Stimulated activated naive CD4-positive, alpha-beta T cell treated with Interleukin-2 at 50 U/mL for 16 hours (primary cell): ENCODE measurements around the gene RAI1.

Experiments used
- DNase-seq: peaks from one replicate; lab custom pipeline; 2025; lab: John Stamatoyannopoulos, UW

The RAI1 gene

DNA sequence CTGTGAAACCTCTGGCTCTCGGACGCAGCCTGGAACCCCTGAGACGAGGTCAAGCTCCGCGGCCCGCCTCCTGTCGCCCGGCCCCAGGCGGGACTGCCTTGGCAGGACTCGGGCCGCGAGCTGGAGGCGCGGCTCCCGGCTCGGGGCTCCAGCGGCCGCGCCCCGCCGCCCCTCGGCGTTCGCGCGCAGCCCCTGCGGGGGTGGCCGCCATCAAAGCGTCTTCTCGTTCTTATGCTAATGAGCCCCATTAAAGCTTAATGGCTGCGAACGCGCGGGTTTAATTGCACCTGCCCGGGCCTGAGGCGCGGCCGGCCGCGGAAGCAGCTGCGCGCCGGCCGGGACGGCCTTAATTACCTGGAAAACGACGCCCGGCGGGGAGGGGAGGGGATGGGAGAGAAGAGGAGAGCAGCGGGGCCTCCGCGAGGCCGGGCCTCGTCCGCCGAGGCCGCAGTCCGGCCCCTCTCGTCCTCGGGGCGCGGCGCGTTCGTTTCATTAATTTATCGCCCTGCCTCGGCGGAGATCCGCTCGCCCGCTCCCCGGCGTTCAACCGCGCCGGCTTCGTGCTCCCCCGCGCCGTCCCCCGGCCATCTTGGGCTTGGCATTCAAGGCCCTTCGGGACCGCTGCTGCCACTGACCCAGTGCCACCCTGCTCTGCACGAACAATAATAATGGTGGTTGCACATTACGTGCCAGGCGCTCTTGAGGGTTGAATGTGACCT, 19.2 kb downstream of the RAI1 start:
- DNase-seq: no peak

DNA sequence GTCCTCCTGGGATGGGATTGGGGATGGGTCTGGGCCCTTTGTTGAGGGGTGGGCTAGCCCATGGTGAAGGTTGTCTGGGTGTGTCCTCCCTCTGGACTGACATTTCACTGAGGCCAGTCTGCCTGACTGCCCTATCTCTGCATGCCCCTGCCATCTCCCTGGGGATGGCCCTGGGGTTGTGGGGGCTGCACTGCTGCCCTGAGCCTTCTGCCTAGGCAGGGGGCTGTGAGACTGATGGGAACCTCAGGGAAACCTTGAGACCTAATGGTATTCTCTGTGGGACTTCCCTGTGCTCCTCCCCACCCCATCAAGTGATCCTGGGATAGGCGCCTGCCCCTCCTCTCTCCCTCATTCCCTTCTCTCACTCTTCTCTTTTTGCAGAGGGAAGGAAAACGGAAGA, 19.9 kb downstream of the RAI1 start:
- no peak for DNase-seq

DNA sequence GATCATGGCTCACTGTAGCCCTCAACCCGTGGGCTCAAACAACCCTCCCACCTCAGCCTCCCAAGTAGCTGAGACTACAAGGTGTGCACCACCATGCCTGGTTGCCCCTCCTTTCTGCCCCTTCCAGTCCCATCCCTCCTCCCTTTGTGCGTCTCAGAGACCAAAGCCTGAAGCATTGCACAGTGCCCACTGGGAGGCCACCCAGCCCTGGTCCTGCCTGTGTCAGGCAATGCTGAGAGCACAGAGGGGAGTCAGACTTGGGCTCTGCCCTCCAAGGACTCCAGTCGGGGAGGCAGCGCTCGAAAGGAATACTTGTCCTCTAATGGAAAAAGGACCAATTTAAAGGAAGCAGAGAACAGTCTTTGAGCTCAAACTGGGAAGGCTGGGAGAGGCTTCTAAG, 20.4 kb downstream of the RAI1 start:
- DNase-seq: no peak

GRCh38 chr17:17702449-17703139, 21.3 kb downstream of the RAI1 start:
- no peak for DNase-seq

DNA sequence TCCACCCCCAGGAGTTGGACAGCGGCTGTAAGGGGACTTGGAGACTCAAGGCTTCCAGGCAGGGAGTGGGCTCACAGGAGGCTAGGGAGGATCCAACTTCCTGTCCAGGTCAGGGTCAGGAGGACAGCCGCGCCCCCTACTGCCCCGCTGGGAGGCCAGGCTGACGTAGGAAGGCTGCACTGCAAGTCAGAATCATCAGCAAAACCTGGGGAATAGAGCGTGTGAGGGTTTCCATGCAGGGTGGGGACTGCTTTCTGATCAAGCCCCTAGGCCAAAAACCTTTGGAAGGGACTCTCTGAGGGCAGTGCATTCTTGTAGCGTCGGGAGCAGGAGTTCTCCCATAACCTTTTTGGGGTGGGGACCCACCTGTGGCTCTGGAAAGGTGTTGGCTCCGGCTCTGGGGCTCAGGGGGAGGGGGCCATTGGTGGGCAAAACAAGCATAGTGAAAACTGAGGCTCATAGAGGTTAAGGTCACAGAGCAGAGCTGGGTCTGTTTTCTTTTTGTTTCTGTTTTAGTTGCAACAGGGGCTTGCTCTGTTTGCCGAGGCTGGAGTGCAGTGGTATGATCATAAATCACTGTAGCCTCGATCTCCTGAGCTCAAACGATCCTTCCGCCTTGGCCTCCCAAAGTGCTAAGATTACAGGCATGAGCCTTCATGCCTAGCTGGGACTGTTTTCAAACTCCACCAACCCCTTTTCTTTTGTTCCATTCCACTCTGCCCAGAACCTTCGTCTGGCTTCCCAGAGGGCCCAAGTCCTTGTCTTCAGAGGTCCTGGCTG, 22.1 kb downstream of the RAI1 start:
- DNase-seq: no peak

GRCh38 chr17:17704931-17705330, 23.7 kb downstream of the RAI1 start:
- no peak for DNase-seq

DNA sequence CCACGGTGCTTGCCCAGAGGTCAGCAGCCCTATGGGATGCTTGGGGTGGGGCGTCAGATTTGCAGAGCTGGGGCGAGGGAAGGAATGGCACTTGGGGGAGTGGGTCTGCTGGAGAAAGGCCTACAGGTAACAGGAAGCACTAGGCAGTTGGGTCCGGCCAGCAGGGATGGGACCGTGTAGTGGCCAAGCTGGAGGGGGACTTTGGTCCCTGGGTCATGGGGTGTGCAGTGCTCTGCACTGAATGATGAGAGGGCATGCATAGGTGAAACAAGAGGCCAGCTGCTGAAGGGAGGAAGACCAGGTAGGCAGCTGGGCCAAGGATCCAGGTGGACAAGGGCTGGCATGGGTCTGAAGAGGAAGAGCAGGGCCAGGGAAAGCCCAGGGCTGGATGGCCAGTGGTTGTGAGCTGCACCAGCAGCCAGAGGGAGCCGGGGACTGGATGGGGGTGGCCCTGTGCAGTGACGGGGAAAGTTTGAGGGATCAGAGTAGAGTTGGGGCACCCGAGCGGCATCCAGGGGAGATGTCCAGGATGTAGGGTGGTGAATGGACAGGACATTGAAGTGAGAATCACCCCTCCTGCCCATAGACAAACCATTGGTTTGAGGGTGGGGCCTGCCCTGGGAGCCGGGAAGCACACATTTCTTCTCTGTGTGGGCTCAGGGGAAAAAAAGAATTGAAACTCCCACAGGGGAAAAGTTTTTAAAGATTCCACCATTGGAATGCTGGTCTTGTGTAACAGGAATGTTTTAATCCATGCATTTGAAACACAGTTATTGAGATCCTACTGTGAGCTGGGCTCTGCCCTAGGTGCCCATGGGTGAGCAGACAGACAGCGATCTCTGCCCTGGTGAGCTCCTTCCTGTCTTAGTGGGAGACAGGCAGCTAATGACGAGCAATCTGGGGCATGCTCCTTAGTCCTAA, 25.1 kb downstream of the RAI1 start:
- DNase-seq: no peak

GRCh38 chr17:17708295-17708694, 27.0 kb downstream of the RAI1 start:
- DNase-seq: no peak

- DNase-seq: no peak
These were observed 27.6 kb downstream of the RAI1 start for GRCh38 chr17:17708816-17709215.

GRCh38 chr17:17709815-17710321, 28.6 kb downstream of the RAI1 start:
- no peak for DNase-seq

DNA sequence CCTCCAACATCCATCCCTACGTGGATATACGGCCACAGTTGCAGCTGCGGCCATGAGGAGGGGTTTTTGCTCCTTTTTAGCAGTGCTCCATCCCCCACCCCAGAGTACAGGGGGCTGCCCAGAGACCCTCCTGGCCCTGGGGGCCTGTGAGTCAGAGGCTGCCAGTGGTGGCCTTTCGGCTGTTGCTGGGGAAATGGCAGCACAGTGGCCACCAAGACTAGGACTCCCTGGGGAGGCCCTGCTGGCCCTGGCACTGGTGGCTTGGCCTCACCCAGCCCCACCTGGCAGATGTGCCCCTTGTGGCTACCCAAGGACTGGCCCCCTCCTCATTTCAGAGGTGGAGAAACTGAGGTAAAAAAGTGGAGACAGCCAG, 29.1 kb downstream of the RAI1 start:
- no peak for DNase-seq

DNA sequence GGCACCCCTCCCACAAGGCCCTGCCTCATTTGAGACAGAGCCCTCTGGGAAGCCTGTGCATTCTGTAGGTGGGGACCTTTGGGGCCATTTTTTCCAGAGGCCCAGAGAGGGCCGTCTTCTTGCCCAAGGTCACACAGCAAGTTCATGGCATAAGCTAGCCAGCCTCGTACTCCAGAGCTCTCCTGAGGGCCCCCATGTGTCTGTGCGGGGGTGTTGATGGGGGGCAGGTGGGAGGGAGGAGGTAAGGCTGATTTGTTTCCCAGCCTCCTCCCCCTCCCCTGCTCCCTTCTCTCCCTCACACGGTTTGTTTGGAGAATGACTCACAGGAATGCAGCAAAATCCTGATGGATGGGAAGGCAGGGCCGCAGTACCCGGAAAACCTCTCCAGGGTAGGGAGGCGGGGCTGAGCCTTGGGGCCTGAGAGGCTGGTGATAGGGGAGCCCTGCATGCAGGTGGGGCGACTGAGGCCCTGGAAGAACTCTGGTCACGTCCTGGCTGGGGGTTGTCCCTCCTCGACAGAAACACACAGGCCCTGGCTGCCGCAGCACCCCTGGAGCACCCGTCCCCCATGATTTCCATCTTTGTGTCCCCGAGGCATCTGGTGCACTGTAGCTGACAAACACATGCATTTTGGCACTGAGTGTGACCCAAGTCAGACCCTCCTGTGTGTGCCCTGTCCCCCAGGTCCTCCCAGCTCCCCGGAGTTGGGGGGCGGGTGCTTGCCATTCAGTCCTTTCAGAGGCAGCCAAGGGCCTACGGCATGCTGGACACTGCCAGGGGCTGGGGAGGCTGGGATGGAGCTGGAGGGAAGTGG, 29.7 kb downstream of the RAI1 start:
- no peak for DNase-seq

- DNase-seq: no peak
These were observed 30.4 kb downstream of the RAI1 start for GRCh38 chr17:17711641-17712162.

DNA sequence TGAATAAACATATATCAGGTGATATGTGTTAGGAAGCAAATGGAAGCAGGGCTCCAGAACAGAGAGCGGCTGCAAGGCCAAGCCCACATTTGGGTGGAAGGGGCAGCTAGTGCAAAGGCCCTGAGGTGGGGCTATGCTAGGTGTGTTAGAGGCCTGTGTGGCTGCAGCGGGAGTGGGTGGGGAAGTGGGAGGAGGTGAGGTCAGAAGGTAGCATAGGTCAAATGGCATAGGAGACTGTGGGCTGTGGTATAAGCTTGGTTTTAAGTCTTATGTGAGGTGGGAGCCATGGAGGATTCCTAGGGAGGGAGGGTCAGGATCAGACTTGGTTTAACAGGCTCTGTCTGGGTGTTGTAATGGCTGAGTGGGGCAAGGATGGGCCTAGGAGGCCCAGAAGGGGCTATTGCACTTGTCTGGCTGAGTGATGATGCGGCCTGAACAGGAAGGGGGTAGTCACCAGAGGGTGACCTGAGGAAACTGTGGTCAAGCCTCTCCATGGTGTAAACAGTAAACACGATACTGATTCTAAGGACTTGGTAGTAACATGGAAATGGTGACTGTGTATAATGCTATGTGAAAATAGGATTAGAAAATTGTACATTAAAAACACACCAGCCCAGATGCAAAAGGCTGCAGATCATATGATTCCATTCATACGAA, 31.1 kb downstream of the RAI1 start:
- DNase-seq: no peak

DNA sequence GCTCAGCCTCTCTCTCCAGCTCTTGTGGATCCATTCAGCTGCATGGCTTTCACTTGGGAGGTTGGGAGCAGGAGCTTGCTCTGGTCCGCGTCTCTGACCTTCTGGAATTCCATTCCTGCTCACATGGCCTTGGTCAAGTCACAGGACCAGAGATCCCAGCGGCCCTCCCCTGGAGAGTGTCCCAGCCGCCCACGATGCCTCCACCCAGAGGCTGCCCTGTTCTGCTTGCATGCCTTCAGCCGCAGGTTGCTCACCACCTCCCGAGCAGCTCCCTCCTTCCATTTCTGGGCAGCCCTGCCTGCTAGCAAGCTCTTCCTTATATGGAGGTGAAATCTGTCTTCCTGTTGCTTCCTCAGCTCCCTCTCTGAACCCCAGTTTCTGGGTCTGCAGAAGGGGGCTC, 32.6 kb downstream of the RAI1 start:
- no peak for DNase-seq

GRCh38 chr17:17714261-17714866, 33.1 kb downstream of the RAI1 start:
- no peak for DNase-seq

DNA sequence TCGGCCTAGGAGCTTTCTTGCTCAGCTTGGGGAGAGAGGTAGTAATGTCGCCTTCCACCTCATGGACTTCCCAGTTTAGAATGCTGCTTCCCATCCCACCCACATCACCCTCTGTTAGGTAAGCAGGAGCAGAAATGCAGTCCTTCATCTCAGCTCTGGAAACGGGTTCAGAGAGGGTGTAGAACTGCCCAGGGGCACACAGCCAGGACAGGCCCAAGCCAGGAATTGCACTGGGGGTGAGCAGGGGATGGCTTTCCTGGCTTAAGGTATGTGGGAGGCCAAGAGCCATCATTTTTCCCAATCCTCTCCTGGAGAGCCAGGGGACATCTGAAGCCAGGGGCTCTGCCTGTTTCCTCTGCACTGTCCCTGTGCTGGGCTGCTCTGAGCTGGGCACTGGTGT, 33.6 kb downstream of the RAI1 start:
- DNase-seq: no peak

GRCh38 chr17:17716837-17717523, 35.7 kb downstream of the RAI1 start:
- DNase-seq: no peak

DNA sequence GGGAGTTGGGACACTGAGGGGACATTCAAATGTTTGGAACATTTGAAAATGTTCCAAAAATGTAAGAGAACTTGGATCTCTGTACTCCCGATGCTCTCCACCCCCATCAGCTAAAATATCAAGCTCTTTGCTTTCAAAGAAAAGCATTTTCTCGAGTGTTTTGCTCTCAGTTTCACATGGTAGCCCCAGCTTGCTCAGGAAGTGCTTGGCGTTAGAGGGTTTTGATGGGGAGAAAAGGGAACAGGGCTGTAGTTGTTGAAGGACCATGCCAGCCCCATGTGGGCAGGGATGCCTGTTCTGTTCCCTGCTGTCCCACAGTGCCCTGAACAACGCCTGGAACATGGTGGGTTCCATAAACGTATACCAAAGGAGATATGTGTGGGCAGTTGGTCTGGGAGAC, 37.0 kb downstream of the RAI1 start:
- no peak for DNase-seq
